ENCODE results near the gene UBA52. TPM values are rescaled to one million over a fixed set of nuclear protein-coding genes. Genes with fewer than 3 reads are reported as not detected.

Gene UBA52
- total RNA-seq, 4 donors from 2014 or later = 371 to 644 (median 574) TPM

DNA sequence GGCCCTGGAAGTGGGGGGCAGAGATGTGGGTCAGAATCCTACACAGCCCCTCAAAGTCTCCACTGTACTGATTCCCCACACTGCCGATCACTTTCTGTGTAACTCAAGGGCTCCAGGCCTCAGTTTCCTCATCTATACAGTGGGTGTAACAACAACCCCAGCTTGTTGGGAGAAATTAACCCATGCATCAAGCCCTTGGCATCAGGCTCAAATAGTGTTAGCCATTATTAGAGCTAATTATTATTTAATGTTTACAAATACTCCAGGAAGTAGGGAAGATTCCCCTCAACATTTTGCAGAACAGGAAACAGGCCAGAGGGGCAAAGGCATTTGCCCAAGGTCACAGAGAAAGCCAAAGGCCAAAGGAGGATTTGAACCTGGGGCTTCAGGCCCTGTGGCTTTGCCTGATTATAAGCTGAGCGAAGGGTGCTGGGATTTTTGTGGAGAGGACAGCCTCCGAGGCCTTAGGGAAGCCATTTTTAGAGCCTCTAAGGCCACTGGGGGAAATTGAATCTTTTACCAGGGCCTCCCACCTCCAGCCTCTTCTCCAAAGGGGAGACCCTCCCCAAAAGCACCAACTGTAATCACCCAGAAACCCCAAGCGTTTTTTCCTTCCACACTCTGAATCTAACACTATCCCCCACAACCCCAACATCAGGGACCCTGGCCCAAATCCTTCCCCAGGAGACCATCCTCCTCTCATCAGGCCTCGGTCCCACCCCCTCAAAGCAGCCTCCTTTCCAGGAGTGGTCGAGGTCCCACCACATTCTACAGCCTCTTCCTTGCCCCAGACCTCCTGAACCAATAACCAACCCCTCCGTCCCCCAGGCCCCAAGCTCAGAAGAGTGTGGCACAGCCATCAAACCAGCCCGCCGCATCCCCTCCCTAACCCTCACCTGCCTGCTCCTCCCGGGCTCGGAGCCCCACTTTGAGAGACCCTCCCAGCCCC lies 29.4 kb upstream of the UBA52 start:
- Histone ChIP-seq H3K9me3 (no peaks in the 10 kb centered on the region), H3K4me3 (peak overlapping the region; percentile 82 to 93), H3K36me3 (peaks cover 0 to 44% of the 10 kb centered on the region in 2 donors), H3K4me1 (peaks cover 0 to 27% (median 13%) of the 10 kb centered on the region in 3 donors), H3K27me3 (no peaks in the 10 kb centered on the region), H3K27ac (peak overlapping the region; percentile 88 to 98 (median 92))
- TF ChIP-seq POLR2AphosphoS5 (IDR thresholded peaks at IDR 0.05) (no peak), EP300 (IDR thresholded peaks at IDR 0.05) (no peak), POLR2A (IDR thresholded peaks at IDR 0.05) (no peak)
- TF ChIP-seq, protein P1, sequence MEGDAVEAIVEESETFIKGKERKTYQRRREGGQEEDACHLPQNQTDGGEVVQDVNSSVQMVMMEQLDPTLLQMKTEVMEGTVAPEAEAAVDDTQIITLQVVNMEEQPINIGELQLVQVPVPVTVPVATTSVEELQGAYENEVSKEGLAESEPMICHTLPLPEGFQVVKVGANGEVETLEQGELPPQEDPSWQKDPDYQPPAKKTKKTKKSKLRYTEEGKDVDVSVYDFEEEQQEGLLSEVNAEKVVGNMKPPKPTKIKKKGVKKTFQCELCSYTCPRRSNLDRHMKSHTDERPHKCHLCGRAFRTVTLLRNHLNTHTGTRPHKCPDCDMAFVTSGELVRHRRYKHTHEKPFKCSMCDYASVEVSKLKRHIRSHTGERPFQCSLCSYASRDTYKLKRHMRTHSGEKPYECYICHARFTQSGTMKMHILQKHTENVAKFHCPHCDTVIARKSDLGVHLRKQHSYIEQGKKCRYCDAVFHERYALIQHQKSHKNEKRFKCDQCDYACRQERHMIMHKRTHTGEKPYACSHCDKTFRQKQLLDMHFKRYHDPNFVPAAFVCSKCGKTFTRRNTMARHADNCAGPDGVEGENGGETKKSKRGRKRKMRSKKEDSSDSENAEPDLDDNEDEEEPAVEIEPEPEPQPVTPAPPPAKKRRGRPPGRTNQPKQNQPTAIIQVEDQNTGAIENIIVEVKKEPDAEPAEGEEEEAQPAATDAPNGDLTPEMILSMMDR (IDR thresholded peaks at IDR 0.05) = no peak
- no peak for ATAC-seq
- WGBS, 2 donors (ENCODE audit: low coverage in 1 of 2) = 21 to 31% methylated on average over 6 of the region's 11 CpGs

DNA sequence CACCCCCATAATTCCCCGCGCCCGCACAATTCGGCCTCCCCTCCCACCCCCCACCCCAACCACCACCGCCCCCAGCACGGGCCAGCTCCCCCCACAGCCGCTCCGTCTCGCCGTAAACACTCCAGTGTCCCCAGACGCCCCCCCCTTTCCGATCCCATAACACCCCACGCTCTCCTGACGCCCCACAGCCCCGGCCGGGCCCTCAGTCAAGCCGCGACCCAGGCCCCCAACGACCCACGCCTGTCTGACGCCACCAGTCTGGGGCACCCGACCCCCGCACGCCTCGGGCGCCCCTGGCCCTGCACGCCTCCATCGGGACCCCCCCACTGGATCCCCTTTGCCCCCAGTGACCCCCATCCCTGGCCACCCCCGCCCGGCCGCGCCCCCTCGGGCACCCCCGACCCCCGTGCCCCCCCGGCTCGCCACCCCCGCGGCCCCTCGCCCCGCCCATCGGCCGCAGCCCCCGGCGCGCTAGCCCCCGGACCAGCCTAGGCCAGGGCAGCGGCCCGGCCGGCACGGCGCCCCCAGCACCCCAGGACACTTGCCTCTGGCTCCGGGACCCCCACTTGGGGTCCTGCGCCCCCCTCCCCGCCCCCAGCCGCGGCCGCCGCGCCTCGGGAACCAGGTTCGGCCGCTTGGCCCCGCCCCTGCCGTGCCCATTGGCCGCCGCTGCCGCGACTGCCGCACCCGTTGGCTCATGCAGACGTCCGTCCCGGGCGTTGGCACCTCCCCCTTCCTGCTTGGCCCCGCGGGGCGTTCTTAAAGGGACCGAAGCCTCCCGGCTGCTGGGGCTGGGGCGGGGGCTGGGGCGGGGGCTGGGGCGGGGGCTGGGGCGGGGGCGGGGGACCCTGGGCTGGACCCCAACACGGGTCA lies 28.5 kb upstream of the UBA52 start, which contains the start of gene FKBP8:
TSS of gene FKBP8 (minus strand) at position 633 of the 873 bp plus-strand sequence. CDS start 1,603 bp downstream, outside the sequence.
- H3K9me3 ChIP-seq = no peaks in the 10 kb centered on the region
- H3K27me3 ChIP-seq = no peaks in the 10 kb centered on the region
- 0% methylated on average over 2 of the region's 86 CpGs; no CpG with 5 or more reads in 1 of the 2 donors for WGBS, 2 donors (ENCODE audit: low coverage in 1 of 2)
- H3K4me1 ChIP-seq = peaks cover 0 to 27% (median 13%) of the 10 kb centered on the region in 3 donors
- peak within 1 kb of the TSS; percentile 82 to 93 for H3K4me3 ChIP-seq
- TF ChIP-seq, protein P1 (IDR thresholded peaks at IDR 0.05) = no peak
- no peak for TF ChIP-seq POLR2A (IDR thresholded peaks at IDR 0.05)
- TF ChIP-seq EP300 (IDR thresholded peaks at IDR 0.05) = no peak
- TF ChIP-seq POLR2AphosphoS5 (IDR thresholded peaks at IDR 0.05) = no peak
- H3K27ac ChIP-seq = peak within 1 kb of the TSS; percentile 88 to 98 (median 92)
- peak; percentile 99 for ATAC-seq
- peaks cover 0 to 35% of the 10 kb centered on the region in 2 donors for H3K36me3 ChIP-seq

DNA sequence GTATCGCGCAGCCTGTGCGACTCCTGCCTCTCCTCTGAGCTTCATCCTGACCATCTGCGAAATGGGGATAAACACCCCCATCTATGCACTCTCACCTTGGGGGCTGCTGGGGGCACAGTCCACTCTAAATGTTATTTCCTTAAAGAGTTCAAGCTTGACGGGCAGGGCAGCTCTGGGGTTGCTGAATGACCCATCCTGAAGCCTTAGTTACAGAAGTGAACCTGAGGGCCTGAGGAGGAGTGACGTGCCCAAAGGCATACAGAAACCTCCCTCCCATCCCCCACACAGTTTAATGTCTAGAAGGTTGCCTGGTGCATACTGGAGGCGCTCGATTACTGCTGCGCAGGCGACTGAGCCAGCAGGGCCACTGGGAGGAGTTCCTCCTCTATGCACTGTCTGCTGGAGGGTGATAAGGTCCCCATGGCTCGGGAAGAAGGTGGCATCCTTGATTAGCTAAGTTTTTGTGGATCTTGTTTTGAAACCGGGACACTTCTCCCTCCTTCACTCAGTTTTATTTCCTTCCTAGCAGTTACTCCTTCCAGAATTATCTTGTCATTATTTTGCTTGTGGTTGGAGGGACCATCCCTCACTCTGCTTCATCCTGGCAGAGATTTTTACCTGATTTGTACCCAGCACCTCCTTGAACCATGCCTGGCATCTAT lies 27.7 kb upstream of the UBA52 start:
- TF ChIP-seq POLR2A (IDR thresholded peaks at IDR 0.05) (no peak), EP300 (IDR thresholded peaks at IDR 0.05) (no peak), POLR2AphosphoS5 (IDR thresholded peaks at IDR 0.05) (no peak)
- TF ChIP-seq, protein P1 (IDR thresholded peaks at IDR 0.05) = no peak
- no peaks in the 10 kb centered on the region for H3K9me3 ChIP-seq
- H3K4me1 ChIP-seq = peaks cover 0 to 27% (median 13%) of the 10 kb centered on the region in 3 donors
- peak; percentile 51 for ATAC-seq
- peaks cover 0 to 28% of the 10 kb centered on the region in 2 donors for H3K36me3 ChIP-seq
- no peaks in the 10 kb centered on the region for H3K27me3 ChIP-seq
- peak overlapping the region; percentile 88 to 98 (median 92) for H3K27ac ChIP-seq
- H3K4me3 ChIP-seq = peak overlapping the region; percentile 82 to 93
- WGBS, 2 donors (ENCODE audit: low coverage in 1 of 2) = 11 to 12% methylated on average over 2 to 5 of the region's 12 CpGs

DNA sequence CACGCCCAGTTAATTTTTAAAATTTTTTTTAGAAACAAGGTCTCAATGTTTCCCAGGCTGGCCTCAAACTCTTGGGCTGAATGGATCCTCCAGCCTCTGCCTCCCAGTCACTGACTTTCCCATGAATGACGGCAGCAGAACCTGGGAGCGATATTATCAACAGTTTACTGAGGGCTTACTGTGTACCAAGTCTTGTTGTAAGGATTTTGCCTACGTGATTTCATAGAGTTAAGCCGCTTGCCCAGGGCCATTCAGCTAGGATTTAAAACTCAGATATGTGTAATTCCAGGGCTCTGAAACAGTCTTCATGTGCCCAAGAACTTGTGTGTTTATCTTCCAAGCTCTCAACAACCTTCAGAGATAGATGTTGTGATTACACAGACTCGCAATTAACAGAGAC lies 20.0 kb upstream of the UBA52 start:
- no peak overlapping the region for H3K27ac ChIP-seq
- 47 to 75% methylated on average over 4 to 6 of the region's 6 CpGs for WGBS, 2 donors (ENCODE audit: low coverage in 1 of 2)
- H3K9me3 ChIP-seq = no peaks in the 10 kb centered on the region
- H3K4me1 ChIP-seq = no peaks in the 10 kb centered on the region
- H3K4me3 ChIP-seq = no peak overlapping the region
- H3K27me3 ChIP-seq = no peaks in the 10 kb centered on the region
- no peak for TF ChIP-seq POLR2A (IDR thresholded peaks at IDR 0.05)
- TF ChIP-seq, protein P1 (IDR thresholded peaks at IDR 0.05) = no peak
- ATAC-seq = no peak
- H3K36me3 ChIP-seq = no peaks in the 10 kb centered on the region

Measured in gastroesophageal sphincter (tissue), 4 donors.